Panc1 (cell line): ENCODE measurements around the gene MEGF6. TPM values are rescaled to one million over a fixed set of nuclear protein-coding genes. Genes with fewer than 3 reads are reported as not detected.

Experiments
- ATAC-seq: fragments of 200-7000 bp; cut with Tn5 transposase; 2 replicates; pipeline ENCODE4 v1.9.1; 2020; ENCODE audit warnings: mild to moderate bottlenecking, moderate library complexity
- BruUV-seq: library from RNA; stranded (reverse); fragments of 400-500 nt; replicated peaks from 2 replicates; lab custom pipeline; 2021; lab: Mats Ljungman, UMichigan
- CTCF ChIA-PET: fragments of 300-600 bp; sonication (Branson Sonifier 250); formaldehyde crosslinking; loops from one replicate; lab custom pipeline; 2022; ENCODE audit warnings: antibody characterized with exemption; lab: Charles Lee
- POLR2A ChIA-PET: fragments of 300-600 bp; sonication (Branson Sonifier 250); formaldehyde crosslinking; loops from one replicate; lab custom pipeline; 2022; ENCODE audit warnings: antibody characterized with exemption; lab: Charles Lee
- DNase-seq: peaks from one replicate; pipeline ENCODE4 v3.0.0-alpha.2; 2010; ENCODE audit warnings: low read depth, low spot score
- H3K27ac ChIP-seq: 2 replicates; pipeline ENCODE4 v1.5.1; 2011; ENCODE audit warnings: mild to moderate bottlenecking, low read length, inconsistent platforms
- H3K27me3 ChIP-seq: fragments of 200-500 bp; sonication (Bioruptor generic); 2 replicates; pipeline ENCODE4 v1.6.0; 2014; ENCODE audit warnings: low read length, inconsistent platforms; ENCODE audit not compliant: control insufficient read depth, insufficient read depth
- H3K36me3 ChIP-seq: fragments of 200-500 bp; sonication (Bioruptor generic); 2 replicates; pipeline ENCODE4 v1.5.1; 2014; ENCODE audit warnings: inconsistent platforms, mild to moderate bottlenecking, low read length, moderate library complexity; ENCODE audit not compliant: control insufficient read depth, insufficient read depth
- H3K4me1 ChIP-seq: 2 replicates; pipeline ENCODE4 v1.5.1; 2011; ENCODE audit warnings: inconsistent platforms, mild to moderate bottlenecking, low read length, moderate library complexity; ENCODE audit not compliant: control insufficient read depth, insufficient read depth
- H3K4me3 ChIP-seq, 2 experiments: 2 replicates each; pipeline ENCODE4 v1.5.1; 2011 to 2012; ENCODE audit warnings: low read depth in 2 of 2, low read length in 2 of 2, mild to moderate bottlenecking in 2 of 2, inconsistent platforms in 1 of 2, moderate library complexity in 1 of 2
- H3K9me3 ChIP-seq: fragments of 200-500 bp; sonication (Bioruptor generic); 2 replicates; pipeline ENCODE4 v1.5.1; 2014; ENCODE audit warnings: low read depth, mild to moderate bottlenecking, inconsistent platforms, low read length, moderate library complexity; ENCODE audit not compliant: control insufficient read depth, insufficient read depth
- POLR2AphosphoS5 ChIP-seq: IDR thresholded peaks from 2 replicates; pipeline ENCODE4 v1.6.1; 2012; ENCODE audit warnings: mild to moderate bottlenecking, low read depth, low read length, moderate library complexity
- SIN3A ChIP-seq: IDR thresholded peaks from 2 replicates; pipeline ENCODE4 v1.6.1; 2012; ENCODE audit warnings: low read depth, mild to moderate bottlenecking, low read length, moderate library complexity, borderline replicate concordance; ENCODE audit not compliant: insufficient read depth
- TCF7L2 ChIP-seq: IDR thresholded peaks from 2 replicates; pipeline ENCODE4 v1.6.1; 2011; ENCODE audit warnings: mild to moderate bottlenecking, low read depth, low read length, inconsistent platforms
- in situ Hi-C: cut with HindIII; loops from 2 replicates; pipeline ENCODE4 v1.10.0; 2016; ENCODE audit warnings: low sequenced_read_pairs, low pct_unique_long_range_greater_than_20kb
- intact Hi-C: fragments of 100-400 bp; cut with micrococcal nuclease; formaldehyde crosslinking; loops from one replicate; pipeline ENCODE4 v1.10.0; 2022; ENCODE audit not compliant: unreplicated experiment
- total RNA-seq: library from RNA; stranded (reverse); gene quantifications from one replicate; pipeline ENCODE4 v1.2.1, GENCODE V29; 2021; ENCODE audit not compliant: unreplicated experiment
- TF ChIP-seq, protein P1 (sequence below): fragments of 450-650 bp; IDR thresholded peaks from 2 replicates; pipeline ENCODE4 v1.5.1; 2017; ENCODE audit warnings: mild to moderate bottlenecking
- TF ChIP-seq, protein P2 (sequence below), 2 experiments: IDR thresholded peaks; 2 replicates each; pipeline ENCODE4 v1.6.1; 2011 to 2012; ENCODE audit warnings: low read depth in 2 of 2, control low read depth in 1 of 2, low read length in 1 of 2, mild to moderate bottlenecking in 1 of 2, moderate library complexity in 1 of 2; ENCODE audit not compliant: insufficient read depth in 1 of 2

The MEGF6 gene
- total RNA-seq, 1 experiment from 2014 or later, result 32.6 TPM

DNA sequence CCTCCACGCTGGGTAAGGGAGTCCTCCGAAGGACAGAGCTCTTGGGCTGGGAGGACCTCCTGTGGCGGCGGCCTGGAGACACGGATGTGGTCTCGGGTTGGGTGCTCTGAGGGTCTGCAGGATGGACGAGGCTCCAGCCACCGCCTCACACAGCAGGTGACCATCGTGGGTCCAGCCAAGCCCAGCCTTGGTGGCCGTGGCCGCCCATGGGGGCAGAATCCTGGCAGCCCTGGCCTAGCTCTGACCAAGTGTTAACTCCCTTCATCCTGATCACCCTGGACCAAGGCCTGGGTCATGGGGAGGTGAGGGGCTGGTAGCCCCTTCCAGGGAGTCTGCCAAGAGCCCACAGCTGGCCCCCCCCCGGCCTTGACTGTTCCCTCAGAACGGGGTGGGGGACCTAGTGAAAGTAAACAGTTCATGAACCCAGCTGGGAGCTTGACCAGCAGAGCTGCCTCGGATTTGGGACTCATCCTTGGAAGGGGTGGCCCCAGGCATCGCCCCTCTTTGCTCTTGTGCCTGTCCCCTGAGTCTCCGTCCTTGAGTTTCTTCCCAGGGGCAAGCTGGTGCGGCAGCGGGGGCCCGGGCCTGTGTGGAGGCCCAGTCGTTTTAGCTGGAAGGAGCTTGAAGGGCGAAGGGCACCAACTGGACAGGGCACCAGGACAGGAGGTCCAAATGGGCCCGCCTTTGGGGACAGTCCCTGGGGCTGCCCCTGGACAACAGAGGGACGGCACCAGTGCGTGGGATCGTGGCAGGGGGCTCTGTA is 139.0 kb downstream of the MEGF6 start:
- Histone ChIP-seq H3K27ac (no peak overlapping the region), H3K36me3 (no peaks in the 10 kb centered on the region), H3K27me3 (no peaks in the 10 kb centered on the region), H3K4me1 (peaks cover 22% of the 10 kb centered on the region), H3K4me3 (no peak overlapping the region), H3K9me3 (no peaks in the 10 kb centered on the region)
- TF ChIP-seq, protein P1, sequence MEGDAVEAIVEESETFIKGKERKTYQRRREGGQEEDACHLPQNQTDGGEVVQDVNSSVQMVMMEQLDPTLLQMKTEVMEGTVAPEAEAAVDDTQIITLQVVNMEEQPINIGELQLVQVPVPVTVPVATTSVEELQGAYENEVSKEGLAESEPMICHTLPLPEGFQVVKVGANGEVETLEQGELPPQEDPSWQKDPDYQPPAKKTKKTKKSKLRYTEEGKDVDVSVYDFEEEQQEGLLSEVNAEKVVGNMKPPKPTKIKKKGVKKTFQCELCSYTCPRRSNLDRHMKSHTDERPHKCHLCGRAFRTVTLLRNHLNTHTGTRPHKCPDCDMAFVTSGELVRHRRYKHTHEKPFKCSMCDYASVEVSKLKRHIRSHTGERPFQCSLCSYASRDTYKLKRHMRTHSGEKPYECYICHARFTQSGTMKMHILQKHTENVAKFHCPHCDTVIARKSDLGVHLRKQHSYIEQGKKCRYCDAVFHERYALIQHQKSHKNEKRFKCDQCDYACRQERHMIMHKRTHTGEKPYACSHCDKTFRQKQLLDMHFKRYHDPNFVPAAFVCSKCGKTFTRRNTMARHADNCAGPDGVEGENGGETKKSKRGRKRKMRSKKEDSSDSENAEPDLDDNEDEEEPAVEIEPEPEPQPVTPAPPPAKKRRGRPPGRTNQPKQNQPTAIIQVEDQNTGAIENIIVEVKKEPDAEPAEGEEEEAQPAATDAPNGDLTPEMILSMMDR, result no peak; the same call in 1 of the 2 replicates
- TF ChIP-seq, protein P2, sequence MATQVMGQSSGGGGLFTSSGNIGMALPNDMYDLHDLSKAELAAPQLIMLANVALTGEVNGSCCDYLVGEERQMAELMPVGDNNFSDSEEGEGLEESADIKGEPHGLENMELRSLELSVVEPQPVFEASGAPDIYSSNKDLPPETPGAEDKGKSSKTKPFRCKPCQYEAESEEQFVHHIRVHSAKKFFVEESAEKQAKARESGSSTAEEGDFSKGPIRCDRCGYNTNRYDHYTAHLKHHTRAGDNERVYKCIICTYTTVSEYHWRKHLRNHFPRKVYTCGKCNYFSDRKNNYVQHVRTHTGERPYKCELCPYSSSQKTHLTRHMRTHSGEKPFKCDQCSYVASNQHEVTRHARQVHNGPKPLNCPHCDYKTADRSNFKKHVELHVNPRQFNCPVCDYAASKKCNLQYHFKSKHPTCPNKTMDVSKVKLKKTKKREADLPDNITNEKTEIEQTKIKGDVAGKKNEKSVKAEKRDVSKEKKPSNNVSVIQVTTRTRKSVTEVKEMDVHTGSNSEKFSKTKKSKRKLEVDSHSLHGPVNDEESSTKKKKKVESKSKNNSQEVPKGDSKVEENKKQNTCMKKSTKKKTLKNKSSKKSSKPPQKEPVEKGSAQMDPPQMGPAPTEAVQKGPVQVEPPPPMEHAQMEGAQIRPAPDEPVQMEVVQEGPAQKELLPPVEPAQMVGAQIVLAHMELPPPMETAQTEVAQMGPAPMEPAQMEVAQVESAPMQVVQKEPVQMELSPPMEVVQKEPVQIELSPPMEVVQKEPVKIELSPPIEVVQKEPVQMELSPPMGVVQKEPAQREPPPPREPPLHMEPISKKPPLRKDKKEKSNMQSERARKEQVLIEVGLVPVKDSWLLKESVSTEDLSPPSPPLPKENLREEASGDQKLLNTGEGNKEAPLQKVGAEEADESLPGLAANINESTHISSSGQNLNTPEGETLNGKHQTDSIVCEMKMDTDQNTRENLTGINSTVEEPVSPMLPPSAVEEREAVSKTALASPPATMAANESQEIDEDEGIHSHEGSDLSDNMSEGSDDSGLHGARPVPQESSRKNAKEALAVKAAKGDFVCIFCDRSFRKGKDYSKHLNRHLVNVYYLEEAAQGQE (IDR thresholded peaks at IDR 0.05; ENCODE audit: insufficient read depth in 1 of 2, low read depth in 2 of 2, low read length in 1 of 2), result no peak
- TF ChIP-seq TCF7L2, result no peak
- TF ChIP-seq POLR2AphosphoS5, result no peak
- TF ChIP-seq SIN3A, result no peak
- no peak for ATAC-seq
- CTCF ChIA-PET, result interaction anchor here (0.5 to 2.5 kb wide), 3 partner anchors 10 to 30 kb away, joined by 3 to 21 read pairs (median 4); no protein-coding TSS in a partner anchor
- in situ Hi-C loops, result no loop called here
- intact Hi-C loops, result no loop called here
- POLR2A ChIA-PET, result no interaction called here
- DNase-seq, result no peak
- no TSS peak for BruUV-seq

DNA sequence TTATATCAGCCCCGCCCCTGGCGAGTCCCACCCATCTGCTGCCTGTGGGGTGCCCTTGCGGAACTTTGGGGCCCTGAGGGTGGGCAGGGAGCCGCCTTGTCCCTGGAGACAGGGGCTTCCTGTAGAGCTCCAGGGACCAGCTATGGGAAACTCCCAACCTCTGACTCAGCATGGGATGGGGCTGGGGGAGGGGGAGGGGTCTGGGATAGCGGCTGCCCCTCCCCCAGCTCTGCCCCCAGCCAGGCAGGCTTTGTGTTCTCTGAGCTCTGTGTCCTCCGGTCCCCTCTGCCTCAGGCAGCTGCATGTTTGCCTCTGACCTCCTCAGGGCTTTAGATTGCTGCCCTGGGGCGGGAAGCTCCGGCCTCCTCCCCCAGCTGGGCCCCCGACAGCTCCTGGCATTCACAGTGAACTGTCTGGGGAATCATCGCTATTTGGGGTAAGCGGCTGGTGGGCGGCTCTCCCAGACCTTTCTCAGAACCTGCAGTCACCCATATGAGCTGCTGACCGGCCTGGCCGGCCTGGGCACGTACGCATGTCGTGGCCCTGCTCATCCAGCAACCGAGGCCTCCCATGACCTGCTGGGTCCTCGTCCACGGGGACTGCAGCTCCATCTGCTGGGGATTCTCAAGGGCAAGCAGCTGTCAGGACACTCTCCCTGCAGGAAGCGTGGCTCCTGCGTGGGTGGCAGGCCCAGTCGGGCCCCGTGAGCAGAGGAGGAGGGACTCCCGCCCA is 139.8 kb downstream of the MEGF6 start:
- no TSS peak for BruUV-seq
- no peaks in the 10 kb centered on the region for H3K9me3 ChIP-seq
- H3K27ac ChIP-seq, result no peak overlapping the region
- TF ChIP-seq TCF7L2, result no peak
- TF ChIP-seq, protein P1, result no peak; the same call in 1 of the 2 replicates
- TF ChIP-seq POLR2AphosphoS5, result no peak
- TF ChIP-seq SIN3A, result no peak
- TF ChIP-seq, protein P2 (IDR thresholded peaks at IDR 0.05; ENCODE audit: insufficient read depth in 1 of 2, low read depth in 2 of 2, low read length in 1 of 2), result no peak
- no peak overlapping the region for H3K4me3 ChIP-seq
- no peaks in the 10 kb centered on the region for H3K27me3 ChIP-seq
- ATAC-seq, result peak; percentile 62
- ChIA-PET CTCF (interaction anchor here (0.6 to 2.5 kb wide), 3 partner anchors 10 to 19 kb away, joined by 3 to 21 read pairs (median 3); no protein-coding TSS in a partner anchor), POLR2A (no interaction called here)
- intact Hi-C loops (no loop called here), in situ Hi-C loops (no loop called here)
- DNase-seq, result no peak
- no peaks in the 10 kb centered on the region for H3K36me3 ChIP-seq
- H3K4me1 ChIP-seq, result peaks cover 22% of the 10 kb centered on the region
